ENCODE measurements around the gene SNAP25.

SNAP25 gene

DNA sequence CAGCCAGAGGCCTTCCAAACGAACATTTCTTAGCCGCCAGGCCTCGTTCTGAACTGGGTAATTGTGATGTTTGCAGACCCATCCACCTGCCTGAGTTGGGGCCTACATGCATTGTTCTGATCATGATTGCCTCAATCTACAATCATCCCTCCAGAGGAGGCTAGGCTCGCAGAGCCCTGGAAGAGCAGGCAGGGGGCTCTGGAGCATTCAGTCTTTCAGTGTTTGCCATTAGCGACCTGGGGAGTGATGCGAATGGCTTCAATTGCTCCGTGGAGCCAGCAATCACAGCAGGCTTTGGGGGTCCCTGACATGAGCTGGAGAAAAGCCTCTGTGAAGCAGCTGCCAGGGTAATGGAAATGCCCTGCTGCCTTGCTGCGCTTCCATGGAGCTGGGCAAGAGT lies 22.0 kb downstream of the SNAP25 start:
- H3K27ac ChIP-seq (ENCODE audit: low read depth, low read length, severe bottlenecking) = no peak overlapping the region
- no peaks in the 10 kb centered on the region for H3K36me3 ChIP-seq (ENCODE audit: control insufficient read depth, insufficient read depth, low read length)
- H3K4me1 ChIP-seq (ENCODE audit: control insufficient read depth, insufficient read depth, low read length, poor library complexity, severe bottlenecking) = no peaks in the 10 kb centered on the region
- H3K4me3 ChIP-seq (ENCODE audit: extremely low read depth, insufficient read depth, low read length, poor library complexity, severe bottlenecking) = no peak overlapping the region
- H3K9me3 ChIP-seq (ENCODE audit: control insufficient read depth, low read length) = no peaks in the 10 kb centered on the region
- 68 to 69% methylated on average over 4 to 6 of the region's 8 CpGs for WGBS, 2 experiments (ENCODE audit: insufficient coverage in 2 of 2)

DNA sequence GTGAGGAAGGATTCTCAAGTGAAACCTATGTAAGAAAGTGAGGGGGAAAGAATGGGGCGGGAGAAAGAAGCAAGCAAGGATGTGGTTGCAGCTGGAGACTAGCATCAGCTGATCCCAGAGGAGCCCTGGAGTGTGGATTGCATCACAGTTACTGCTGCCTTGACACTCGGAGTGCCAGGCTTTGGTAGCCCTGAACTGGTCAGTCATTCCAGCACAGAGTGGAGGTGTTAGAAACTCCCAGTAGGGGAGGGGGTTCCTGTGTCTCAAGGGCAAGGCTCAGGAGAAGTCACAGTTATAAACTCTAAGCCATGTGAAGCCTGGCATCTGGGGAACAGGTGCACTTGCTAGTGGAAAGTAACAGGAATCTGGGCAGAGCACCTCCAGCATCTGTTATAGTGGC lies 23.5 kb downstream of the SNAP25 start:
- Histone ChIP-seq H3K9me3 (ENCODE audit: control insufficient read depth, low read length) (no peaks in the 10 kb centered on the region), H3K27ac (ENCODE audit: low read depth, low read length, severe bottlenecking) (no peak overlapping the region), H3K4me3 (ENCODE audit: extremely low read depth, insufficient read depth, low read length, poor library complexity, severe bottlenecking) (no peak overlapping the region), H3K4me1 (ENCODE audit: control insufficient read depth, insufficient read depth, low read length, poor library complexity, severe bottlenecking) (no peaks in the 10 kb centered on the region), H3K36me3 (ENCODE audit: control insufficient read depth, insufficient read depth, low read length) (no peaks in the 10 kb centered on the region)
- 80 to 100% methylated on average over 2 of the region's 2 CpGs for WGBS, 2 experiments (ENCODE audit: insufficient coverage in 2 of 2)

GRCh38 chr20:10247440-10247839 lies 28.8 kb downstream of the SNAP25 start:
- Histone ChIP-seq H3K36me3 (ENCODE audit: control insufficient read depth, insufficient read depth, low read length) (no peaks in the 10 kb centered on the region), H3K9me3 (ENCODE audit: control insufficient read depth, low read length) (no peaks in the 10 kb centered on the region), H3K27ac (ENCODE audit: low read depth, low read length, severe bottlenecking) (no peak overlapping the region), H3K4me3 (ENCODE audit: extremely low read depth, insufficient read depth, low read length, poor library complexity, severe bottlenecking) (no peak overlapping the region), H3K4me1 (ENCODE audit: control insufficient read depth, insufficient read depth, low read length, poor library complexity, severe bottlenecking) (no peaks in the 10 kb centered on the region)
- WGBS, 2 experiments (ENCODE audit: insufficient coverage in 2 of 2) = 100% methylated on average over 1 of the region's 3 CpGs; no CpG with 5 or more reads in 1 of the 2 experiments

- Histone ChIP-seq H3K4me1 (ENCODE audit: control insufficient read depth, insufficient read depth, low read length, poor library complexity, severe bottlenecking) (no peaks in the 10 kb centered on the region), H3K9me3 (ENCODE audit: control insufficient read depth, low read length) (no peaks in the 10 kb centered on the region), H3K36me3 (ENCODE audit: control insufficient read depth, insufficient read depth, low read length) (no peaks in the 10 kb centered on the region), H3K4me3 (ENCODE audit: extremely low read depth, insufficient read depth, low read length, poor library complexity, severe bottlenecking) (no peak overlapping the region), H3K27ac (ENCODE audit: low read depth, low read length, severe bottlenecking) (no peak overlapping the region)
- 70 to 71% methylated on average over 3 to 4 of the region's 6 CpGs for WGBS, 2 experiments (ENCODE audit: insufficient coverage in 2 of 2)
Observed at GRCh38 chr20:10249048-10249770, 30.6 kb downstream of the SNAP25 start.

GRCh38 chr20:10249822-10250221 lies 31.2 kb downstream of the SNAP25 start:
- no peaks in the 10 kb centered on the region for H3K36me3 ChIP-seq (ENCODE audit: control insufficient read depth, insufficient read depth, low read length)
- 86% methylated on average over 2 of the region's 2 CpGs; no CpG with 5 or more reads in 1 of the 2 experiments for WGBS, 2 experiments (ENCODE audit: insufficient coverage in 2 of 2)
- H3K4me1 ChIP-seq (ENCODE audit: control insufficient read depth, insufficient read depth, low read length, poor library complexity, severe bottlenecking) = no peaks in the 10 kb centered on the region
- no peak overlapping the region for H3K27ac ChIP-seq (ENCODE audit: low read depth, low read length, severe bottlenecking)
- H3K4me3 ChIP-seq (ENCODE audit: extremely low read depth, insufficient read depth, low read length, poor library complexity, severe bottlenecking) = no peak overlapping the region
- H3K9me3 ChIP-seq (ENCODE audit: control insufficient read depth, low read length) = no peaks in the 10 kb centered on the region

DNA sequence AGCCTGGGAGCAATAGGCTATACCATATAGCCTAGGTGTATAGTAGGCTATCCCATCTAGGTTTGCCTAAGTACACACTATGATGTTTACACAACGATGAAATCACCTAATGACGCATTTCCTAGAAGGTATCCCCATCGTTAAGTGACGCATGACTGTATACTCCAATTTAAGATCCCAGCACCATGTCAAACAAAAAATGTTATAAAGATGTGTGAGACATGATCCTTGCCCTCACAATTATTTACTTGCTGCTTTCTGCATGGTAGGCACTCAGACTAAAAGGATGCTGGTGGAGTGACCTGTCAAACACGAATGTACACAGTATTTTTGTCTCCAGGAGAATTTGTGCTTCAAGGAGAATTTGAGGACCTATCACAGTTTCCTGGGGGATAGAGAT lies 32.3 kb downstream of the SNAP25 start:
- Histone ChIP-seq H3K9me3 (ENCODE audit: control insufficient read depth, low read length) (no peaks in the 10 kb centered on the region), H3K36me3 (ENCODE audit: control insufficient read depth, insufficient read depth, low read length) (no peaks in the 10 kb centered on the region), H3K27ac (ENCODE audit: low read depth, low read length, severe bottlenecking) (no peak overlapping the region), H3K4me1 (ENCODE audit: control insufficient read depth, insufficient read depth, low read length, poor library complexity, severe bottlenecking) (no peaks in the 10 kb centered on the region), H3K4me3 (ENCODE audit: extremely low read depth, insufficient read depth, low read length, poor library complexity, severe bottlenecking) (no peak overlapping the region)
- WGBS, 2 experiments (ENCODE audit: insufficient coverage in 2 of 2) = 88% methylated on average over 1 of the region's 5 CpGs

- Histone ChIP-seq H3K36me3 (ENCODE audit: control insufficient read depth, insufficient read depth, low read length) (no peaks in the 10 kb centered on the region), H3K4me3 (ENCODE audit: extremely low read depth, insufficient read depth, low read length, poor library complexity, severe bottlenecking) (no peak overlapping the region), H3K4me1 (ENCODE audit: control insufficient read depth, insufficient read depth, low read length, poor library complexity, severe bottlenecking) (no peaks in the 10 kb centered on the region), H3K9me3 (ENCODE audit: control insufficient read depth, low read length) (no peaks in the 10 kb centered on the region), H3K27ac (ENCODE audit: low read depth, low read length, severe bottlenecking) (no peak overlapping the region)
- 84 to 93% methylated on average over 3 of the region's 3 CpGs for WGBS, 2 experiments (ENCODE audit: insufficient coverage in 2 of 2)
Observed at GRCh38 chr20:10253780-10254179, 35.1 kb downstream of the SNAP25 start.

GRCh38 chr20:10255846-10256245 lies 37.2 kb downstream of the SNAP25 start:
- H3K4me1 ChIP-seq (ENCODE audit: control insufficient read depth, insufficient read depth, low read length, poor library complexity, severe bottlenecking) = no peaks in the 10 kb centered on the region
- no peaks in the 10 kb centered on the region for H3K36me3 ChIP-seq (ENCODE audit: control insufficient read depth, insufficient read depth, low read length)
- no peaks in the 10 kb centered on the region for H3K9me3 ChIP-seq (ENCODE audit: control insufficient read depth, low read length)
- H3K27ac ChIP-seq (ENCODE audit: low read depth, low read length, severe bottlenecking) = no peak overlapping the region
- H3K4me3 ChIP-seq (ENCODE audit: extremely low read depth, insufficient read depth, low read length, poor library complexity, severe bottlenecking) = no peak overlapping the region
- no CpG with 5 or more reads among the region's 1 CpG for WGBS, 2 experiments (ENCODE audit: insufficient coverage in 2 of 2)

DNA sequence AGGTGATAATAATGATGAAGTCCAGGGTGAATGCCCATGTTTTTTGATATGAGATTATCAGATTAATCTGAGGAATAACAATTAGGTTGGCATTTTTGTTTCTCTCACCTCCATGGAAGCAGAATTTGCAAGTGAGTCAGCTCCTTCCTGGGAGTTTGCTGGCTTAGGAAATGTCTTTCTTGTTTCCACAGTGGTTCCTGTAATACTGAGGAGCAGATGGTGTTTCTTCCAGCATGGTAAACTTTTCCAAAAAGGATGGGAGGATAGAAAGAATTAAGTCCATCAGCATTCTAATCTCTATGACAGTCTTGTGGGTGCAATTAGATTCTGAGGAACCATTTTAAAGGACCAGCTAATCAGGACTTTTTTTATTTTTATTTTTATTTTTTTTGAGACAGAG lies 40.5 kb downstream of the SNAP25 start:
- Histone ChIP-seq H3K27ac (ENCODE audit: low read depth, low read length, severe bottlenecking) (no peak overlapping the region), H3K4me3 (ENCODE audit: extremely low read depth, insufficient read depth, low read length, poor library complexity, severe bottlenecking) (no peak overlapping the region), H3K4me1 (ENCODE audit: control insufficient read depth, insufficient read depth, low read length, poor library complexity, severe bottlenecking) (peaks cover 6% of the 10 kb centered on the region), H3K36me3 (ENCODE audit: control insufficient read depth, insufficient read depth, low read length) (no peaks in the 10 kb centered on the region), H3K9me3 (ENCODE audit: control insufficient read depth, low read length) (no peaks in the 10 kb centered on the region)

GRCh38 chr20:10260316-10260715 lies 41.7 kb downstream of the SNAP25 start:
- Histone ChIP-seq H3K27ac (ENCODE audit: low read depth, low read length, severe bottlenecking) (no peak overlapping the region), H3K4me1 (ENCODE audit: control insufficient read depth, insufficient read depth, low read length, poor library complexity, severe bottlenecking) (peaks cover 6% of the 10 kb centered on the region), H3K9me3 (ENCODE audit: control insufficient read depth, low read length) (no peaks in the 10 kb centered on the region), H3K4me3 (ENCODE audit: extremely low read depth, insufficient read depth, low read length, poor library complexity, severe bottlenecking) (no peak overlapping the region), H3K36me3 (ENCODE audit: control insufficient read depth, insufficient read depth, low read length) (no peaks in the 10 kb centered on the region)
- no CpG with 5 or more reads among the region's 1 CpG for WGBS, 2 experiments (ENCODE audit: insufficient coverage in 2 of 2)

DNA sequence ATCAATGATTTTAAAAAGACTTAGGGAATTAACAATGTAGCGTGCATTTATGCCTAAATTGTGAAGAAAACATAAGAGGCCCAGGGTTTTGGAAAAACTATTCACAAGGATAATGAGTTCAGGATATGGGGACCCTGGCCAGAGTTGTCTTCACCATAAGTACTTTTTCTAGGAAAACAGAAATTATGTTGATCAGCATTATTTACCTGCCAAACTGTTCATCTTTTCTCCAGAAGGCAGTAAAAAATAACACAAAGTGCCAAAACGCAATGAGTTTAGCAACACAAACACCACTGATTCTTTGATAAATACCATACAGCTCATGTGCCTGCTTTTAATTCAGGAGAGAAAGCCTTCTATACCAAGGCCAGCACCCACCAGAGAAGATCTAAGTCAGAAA lies 43.1 kb downstream of the SNAP25 start:
- Histone ChIP-seq H3K36me3 (ENCODE audit: control insufficient read depth, insufficient read depth, low read length) (no peaks in the 10 kb centered on the region), H3K4me1 (ENCODE audit: control insufficient read depth, insufficient read depth, low read length, poor library complexity, severe bottlenecking) (peaks cover 6% of the 10 kb centered on the region), H3K9me3 (ENCODE audit: control insufficient read depth, low read length) (no peaks in the 10 kb centered on the region), H3K4me3 (ENCODE audit: extremely low read depth, insufficient read depth, low read length, poor library complexity, severe bottlenecking) (no peak overlapping the region), H3K27ac (ENCODE audit: low read depth, low read length, severe bottlenecking) (no peak overlapping the region)
- 86% methylated on average over 1 of the region's 2 CpGs; no CpG with 5 or more reads in 1 of the 2 experiments for WGBS, 2 experiments (ENCODE audit: insufficient coverage in 2 of 2)
